GM21515 (cell line): Measurements from ENCODE around the gene CDRT15.
"Not testable (repeated sequence)": the region's sequence is repeated elsewhere in the genome, so short reads cannot be mapped to it uniquely, and the experiment has no call there.

Experiments used
- ATAC-seq: cut with Tn5 transposase; IDR thresholded peaks from one replicate; pipeline ENCODE4 v1.9.1; 2021; ENCODE audit not compliant: unreplicated experiment

Gene CDRT15

GRCh38 chr17:14190774-14191173 lies 45.9 kb downstream of the CDRT15 start:
- not testable (repeated sequence) for ATAC-seq

- not testable (repeated sequence) for ATAC-seq
Observed at GRCh38 chr17:14186443-14186842, 50.2 kb downstream of the CDRT15 start.
